Suppressor macrophage treated with lipopolysaccharide for 4 hours (primary cell): Measurements from ENCODE around the gene EHMT2.
"Not testable (repeated sequence)": the region's sequence is repeated elsewhere in the genome, so short reads cannot be mapped to it uniquely, and the experiment has no call there.

Source experiments
- DNase-seq: peaks from one replicate; pipeline ENCODE4 v3.0.0-alpha.2; 2020

EHMT2 gene

GRCh38 chr6:31869343-31869742 lies 28.2 kb downstream of the EHMT2 start:
- no peak for DNase-seq

GRCh38 chr6:31868658-31868971 lies 28.9 kb downstream of the EHMT2 start:
- DNase-seq, result not testable (repeated sequence)

DNA sequence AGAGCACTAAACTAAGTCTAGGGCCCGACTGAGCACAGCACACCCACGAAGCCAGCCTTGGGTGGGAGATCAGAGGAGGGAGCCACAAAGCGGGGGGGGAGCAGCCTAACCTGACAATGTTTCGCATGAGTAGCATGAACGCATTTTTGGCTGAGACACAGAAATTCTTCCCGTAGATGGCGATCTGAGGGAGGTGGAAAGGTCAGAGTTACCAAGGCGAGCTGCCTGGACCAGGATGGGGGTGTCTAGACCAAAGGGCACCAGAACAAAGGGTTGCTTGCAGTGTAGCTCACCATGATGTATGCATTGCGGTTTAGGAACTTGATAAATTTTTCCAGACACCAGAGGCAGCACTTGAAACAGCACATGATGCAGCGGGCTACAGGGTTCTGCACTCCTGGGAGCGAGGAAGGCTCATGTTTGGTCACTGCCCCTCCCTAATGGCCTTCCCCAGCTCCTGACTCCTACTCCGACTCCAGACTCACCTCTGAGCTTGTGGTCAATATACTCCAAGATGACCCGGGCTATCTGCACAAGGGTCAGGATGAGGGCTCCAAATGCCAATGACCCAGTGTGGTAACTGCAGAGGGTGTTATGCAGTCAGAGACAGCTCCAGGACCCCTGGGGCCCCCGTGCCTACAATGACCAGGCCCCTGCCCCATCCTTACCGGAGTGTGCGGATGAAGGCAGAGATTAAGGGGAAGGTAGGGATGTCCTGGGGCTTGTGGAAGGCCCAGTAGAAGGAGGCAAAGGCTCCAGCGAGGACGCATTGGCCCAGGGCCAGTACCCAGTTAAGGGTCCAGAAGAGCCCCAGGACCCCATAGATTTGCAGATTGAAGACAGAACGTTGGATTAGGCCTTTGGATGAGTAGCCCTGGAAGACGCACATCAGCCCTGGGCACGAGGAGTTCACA lies 32.0 kb downstream of the EHMT2 start:
- DNase-seq, result no peak

GRCh38 chr6:31864818-31865204 lies 32.7 kb downstream of the EHMT2 start:
- DNase-seq, result no peak

GRCh38 chr6:31864123-31864562 lies 33.4 kb downstream of the EHMT2 start:
- not testable (repeated sequence) for DNase-seq

DNA sequence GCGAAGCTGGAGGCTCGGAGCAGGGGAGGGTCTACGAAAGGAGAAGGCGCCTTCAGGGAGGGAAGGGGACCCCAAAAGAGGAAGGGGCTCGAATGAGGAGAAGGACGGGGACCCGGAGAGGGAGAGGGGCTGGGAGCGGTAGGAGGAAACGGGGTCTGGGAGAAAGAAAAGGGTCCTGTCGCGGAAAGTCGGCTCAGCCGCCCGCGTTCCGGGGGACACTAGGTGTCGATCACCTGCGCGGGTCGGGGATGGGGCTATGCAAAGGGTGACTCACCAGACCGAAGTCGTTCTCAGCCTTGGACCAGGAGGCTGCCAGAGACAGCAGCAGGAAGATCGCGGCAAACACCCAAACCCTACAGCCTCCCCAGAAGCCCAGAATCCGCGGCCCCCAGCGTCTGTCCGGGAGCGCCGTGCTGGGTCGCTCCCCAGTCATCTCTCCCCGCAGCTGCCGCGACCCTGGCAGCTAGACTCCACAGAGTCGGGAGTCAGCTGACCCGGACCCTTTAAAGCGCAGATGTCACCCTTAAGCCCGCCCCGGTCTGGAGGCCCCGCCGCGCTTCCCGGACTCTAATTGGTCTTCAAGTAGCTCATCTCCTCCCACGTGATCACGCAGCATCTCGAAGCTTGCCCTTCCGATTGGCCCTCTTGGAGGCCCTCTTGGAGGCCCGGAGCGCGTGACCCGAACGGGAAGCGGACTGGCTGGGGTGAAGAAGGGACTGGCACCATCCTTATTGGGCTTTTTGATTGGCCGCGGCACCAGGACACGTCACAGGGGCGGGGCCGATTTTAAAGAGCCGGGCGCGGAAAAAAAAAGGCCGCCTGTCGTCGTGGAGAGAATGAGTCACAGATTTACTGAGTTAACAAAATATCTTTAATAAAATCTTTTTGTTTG lies 34.9 kb downstream of the EHMT2 start, which contains the start of gene NEU1:
NEU1 (minus strand) TSS at position 478 of the 892 bp plus-strand sequence; CDS start at position 433, 45 bp downstream.
- peak; percentile 100 for DNase-seq

- no peak for DNase-seq
Observed at GRCh38 chr6:31861919-31862343, 35.6 kb downstream of the EHMT2 start.

GRCh38 chr6:31861150-31861549 lies 36.3 kb downstream of the EHMT2 start:
- no peak for DNase-seq

DNA sequence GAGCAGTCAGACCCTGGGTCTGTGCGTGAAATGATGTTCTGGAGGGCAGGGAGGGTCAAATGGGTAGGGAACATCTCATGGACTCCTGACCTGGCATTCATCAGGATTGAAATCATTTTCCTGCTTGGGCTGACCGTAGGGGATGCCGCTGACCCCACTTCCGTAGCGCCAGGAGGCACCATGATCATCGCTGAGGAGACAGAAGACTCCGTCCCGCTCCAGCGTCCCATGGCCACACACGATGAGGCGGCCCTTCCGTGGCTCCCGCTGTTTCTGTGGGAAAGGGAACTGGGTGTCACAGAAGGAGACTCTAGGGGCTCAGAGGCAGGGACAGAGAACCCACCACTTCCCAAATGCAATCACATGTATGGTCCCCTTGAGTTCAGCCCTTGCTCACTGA lies 37.1 kb downstream of the EHMT2 start:
- DNase-seq, result no peak

GRCh38 chr6:31859923-31860322 lies 37.6 kb downstream of the EHMT2 start:
- no peak for DNase-seq

GRCh38 chr6:31858707-31859106 lies 38.8 kb downstream of the EHMT2 start:
- DNase-seq, result no peak

DNA sequence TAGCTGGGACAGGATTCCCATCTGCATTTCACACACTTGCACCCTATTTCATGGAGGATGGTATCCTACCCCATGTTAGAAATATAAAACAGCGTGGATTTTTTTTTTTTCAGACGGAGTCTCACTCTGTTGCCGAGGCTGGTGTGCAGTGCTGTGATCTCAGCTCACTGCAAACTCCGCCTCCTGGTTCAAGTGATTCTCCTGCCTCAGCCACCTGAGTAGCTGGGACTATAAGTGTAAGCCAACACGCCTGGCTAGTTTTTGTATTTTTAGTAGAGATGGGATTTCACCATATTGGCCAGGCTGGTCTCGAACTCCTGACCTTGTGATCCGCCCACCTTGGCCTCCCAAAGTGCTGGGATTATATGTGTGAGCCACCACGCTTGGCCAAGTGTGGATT lies 39.7 kb downstream of the EHMT2 start:
- not testable (repeated sequence) for DNase-seq

- not testable (repeated sequence) for DNase-seq
Observed at GRCh38 chr6:31851980-31852718, 45.3 kb downstream of the EHMT2 start.

DNA sequence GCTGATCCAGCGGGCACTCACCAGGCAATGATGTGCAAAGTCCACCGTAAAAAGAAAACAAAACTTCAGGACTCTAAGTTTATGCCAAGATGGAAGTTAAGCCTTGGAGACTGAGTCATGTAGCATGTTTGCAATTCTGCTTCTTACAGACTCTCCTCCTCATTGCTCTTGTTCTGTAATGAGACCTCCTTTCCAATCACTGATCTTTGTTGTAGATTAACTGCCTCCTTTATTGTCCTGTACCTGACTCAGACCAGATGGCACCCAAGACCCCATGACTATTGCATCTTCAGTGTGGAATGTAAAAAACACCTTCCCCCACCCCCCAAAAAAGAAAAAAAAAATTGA lies 46.0 kb downstream of the EHMT2 start:
- no peak for DNase-seq

GRCh38 chr6:31850765-31851484 lies 46.6 kb downstream of the EHMT2 start:
- no peak for DNase-seq

GRCh38 chr6:31847276-31847978 lies 50.1 kb downstream of the EHMT2 start:
- DNase-seq, result no peak

GRCh38 chr6:31844507-31844906 lies 53.0 kb downstream of the EHMT2 start:
- no peak for DNase-seq

GRCh38 chr6:31842053-31842452 lies 55.4 kb downstream of the EHMT2 start:
- DNase-seq, result no peak

DNA sequence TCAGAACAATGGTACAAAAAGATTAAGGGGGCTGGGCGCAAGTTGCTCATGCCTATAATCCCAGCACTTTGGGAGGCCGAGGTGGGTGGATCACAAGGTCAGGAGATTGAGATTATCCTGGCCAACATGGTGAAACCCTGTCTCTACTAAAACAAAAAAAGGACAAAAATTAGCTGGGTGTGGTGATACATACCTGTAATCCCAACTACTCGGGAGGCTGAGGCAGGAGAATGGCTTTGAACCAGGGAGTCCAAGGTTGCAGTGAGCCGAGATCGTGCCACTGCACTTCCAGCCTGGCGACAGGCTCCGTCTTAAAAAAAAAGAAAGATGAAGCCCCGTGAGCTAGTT lies 57.7 kb downstream of the EHMT2 start:
- DNase-seq, result not testable (repeated sequence)

- DNase-seq, result no peak
Observed at GRCh38 chr6:31838968-31839367, 58.5 kb downstream of the EHMT2 start.

DNA sequence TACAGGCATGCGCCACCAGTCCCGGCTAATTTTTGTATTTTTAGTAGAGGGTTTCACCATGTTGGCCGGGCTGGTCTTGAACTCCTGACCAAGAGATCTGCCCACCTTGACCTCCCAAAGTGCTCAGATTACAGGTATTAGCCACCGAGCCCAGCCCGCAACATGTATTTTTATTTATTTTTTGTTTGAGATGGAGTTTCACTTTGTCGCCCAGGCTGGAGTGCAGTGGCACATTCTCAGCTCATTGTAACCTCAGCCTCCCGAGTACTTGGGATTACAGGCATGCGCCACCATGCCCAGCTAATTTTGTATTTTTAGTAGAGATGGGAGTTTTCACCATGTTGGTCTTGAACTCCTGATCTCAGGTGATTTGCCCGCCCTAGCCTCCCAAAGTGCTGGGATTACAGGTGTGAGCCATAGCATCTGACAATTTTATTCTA lies 59.4 kb downstream of the EHMT2 start:
- DNase-seq, result not testable (repeated sequence)
